Measurements from ENCODE around the gene IL36A.

IL36A gene

GRCh38 chr2:113025737-113026136 lies 20.5 kb downstream of the IL36A start:
- Histone ChIP-seq H3K9me3 (ENCODE audit: low read length) (no peaks in the 10 kb centered on the region), H3K36me3 (ENCODE audit: insufficient read depth, low read length) (no peaks in the 10 kb centered on the region), H3K79me2 (ENCODE audit: insufficient read depth, low read length) (no peaks in the 10 kb centered on the region), H3K9me2 (ENCODE audit: low read depth, low read length) (no peaks in the 10 kb centered on the region), H3K27ac (ENCODE audit: low read depth, low read length, poor library complexity, severe bottlenecking) (no peak overlapping the region), H3K4me1 (ENCODE audit: insufficient read depth, low read length, severe bottlenecking) (no peaks in the 10 kb centered on the region), H3K9ac (ENCODE audit: low read length) (no peak overlapping the region), H2AFZ (ENCODE audit: low read length) (no peak overlapping the region), H3K4me3 (ENCODE audit: low read depth, low read length, poor library complexity, severe bottlenecking) (no peak overlapping the region), H4K20me1 (ENCODE audit: insufficient read depth, low read length) (no peaks in the 10 kb centered on the region), H3F3A (ENCODE audit: insufficient read depth, low read length) (no peaks in the 10 kb centered on the region), H3K4me2 (ENCODE audit: low read length) (no peak overlapping the region), H3K27me3 (ENCODE audit: insufficient read depth, low read length) (no peaks in the 10 kb centered on the region)
- TF ChIP-seq EZH2 (IDR thresholded peaks at IDR 0.05; ENCODE audit: borderline replicate concordance, low read length) (no peak), CTCF (IDR thresholded peaks at IDR 0.05; ENCODE audit: low read length) (no peak)

GRCh38 chr2:113027691-113028090 lies 22.4 kb downstream of the IL36A start:
- Histone ChIP-seq H3K9me2 (ENCODE audit: low read depth, low read length) (no peaks in the 10 kb centered on the region), H2AFZ (ENCODE audit: low read length) (no peak overlapping the region), H3K79me2 (ENCODE audit: insufficient read depth, low read length) (no peaks in the 10 kb centered on the region), H3K27ac (ENCODE audit: low read depth, low read length, poor library complexity, severe bottlenecking) (no peak overlapping the region), H3K9ac (ENCODE audit: low read length) (no peak overlapping the region), H3K27me3 (ENCODE audit: insufficient read depth, low read length) (no peaks in the 10 kb centered on the region), H3K4me2 (ENCODE audit: low read length) (no peak overlapping the region), H3K9me3 (ENCODE audit: low read length) (no peaks in the 10 kb centered on the region), H3K36me3 (ENCODE audit: insufficient read depth, low read length) (no peaks in the 10 kb centered on the region), H3K4me1 (ENCODE audit: insufficient read depth, low read length, severe bottlenecking) (no peaks in the 10 kb centered on the region), H4K20me1 (ENCODE audit: insufficient read depth, low read length) (no peaks in the 10 kb centered on the region), H3F3A (ENCODE audit: insufficient read depth, low read length) (no peaks in the 10 kb centered on the region), H3K4me3 (ENCODE audit: low read depth, low read length, poor library complexity, severe bottlenecking) (no peak overlapping the region)
- TF ChIP-seq CTCF (IDR thresholded peaks at IDR 0.05; ENCODE audit: low read length) (no peak), EZH2 (IDR thresholded peaks at IDR 0.05; ENCODE audit: borderline replicate concordance, low read length) (no peak)

GRCh38 chr2:113028112-113028511 lies 22.9 kb downstream of the IL36A start:
- Histone ChIP-seq H3K4me2 (ENCODE audit: low read length) (no peak overlapping the region), H3K27me3 (ENCODE audit: insufficient read depth, low read length) (no peaks in the 10 kb centered on the region), H3K4me3 (ENCODE audit: low read depth, low read length, poor library complexity, severe bottlenecking) (no peak overlapping the region), H3F3A (ENCODE audit: insufficient read depth, low read length) (no peaks in the 10 kb centered on the region), H2AFZ (ENCODE audit: low read length) (no peak overlapping the region), H3K9me2 (ENCODE audit: low read depth, low read length) (no peaks in the 10 kb centered on the region), H3K79me2 (ENCODE audit: insufficient read depth, low read length) (no peaks in the 10 kb centered on the region), H4K20me1 (ENCODE audit: insufficient read depth, low read length) (no peaks in the 10 kb centered on the region), H3K36me3 (ENCODE audit: insufficient read depth, low read length) (no peaks in the 10 kb centered on the region), H3K9ac (ENCODE audit: low read length) (no peak overlapping the region), H3K27ac (ENCODE audit: low read depth, low read length, poor library complexity, severe bottlenecking) (no peak overlapping the region), H3K9me3 (ENCODE audit: low read length) (no peaks in the 10 kb centered on the region), H3K4me1 (ENCODE audit: insufficient read depth, low read length, severe bottlenecking) (no peaks in the 10 kb centered on the region)
- TF ChIP-seq CTCF (IDR thresholded peaks at IDR 0.05; ENCODE audit: low read length) (no peak), EZH2 (IDR thresholded peaks at IDR 0.05; ENCODE audit: borderline replicate concordance, low read length) (no peak)
